Measurements from ENCODE around the gene SLK.

The SLK gene

DNA sequence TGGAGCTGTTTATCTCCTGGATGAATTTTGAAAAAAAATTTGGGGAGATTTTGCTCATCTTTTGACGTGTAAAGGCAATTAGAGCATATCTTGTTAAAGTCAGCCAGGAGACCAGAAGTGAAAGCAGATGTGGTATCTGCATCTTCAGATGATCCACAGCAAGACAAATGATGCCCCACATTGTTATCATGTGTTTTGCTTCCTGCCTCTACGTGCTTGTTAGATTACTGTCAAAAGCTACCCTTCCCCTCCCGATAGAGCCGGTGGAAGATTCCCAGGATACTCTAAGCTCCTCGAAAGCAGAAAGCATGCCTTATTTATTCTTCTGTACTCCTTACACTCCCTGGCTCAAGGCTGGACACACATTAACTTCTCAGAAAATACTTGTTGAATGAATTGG is 105.8 kb downstream of the SLK start:
- no peak for DNase-seq (ENCODE audit: low spot score)
- in situ Hi-C loops (cut with MboI; ENCODE audit: low pct_unique_long_range_greater_than_20kb, low sequenced_read_pairs, unreplicated experiment): no loop called here
- TF ChIP-seq, protein P1, sequence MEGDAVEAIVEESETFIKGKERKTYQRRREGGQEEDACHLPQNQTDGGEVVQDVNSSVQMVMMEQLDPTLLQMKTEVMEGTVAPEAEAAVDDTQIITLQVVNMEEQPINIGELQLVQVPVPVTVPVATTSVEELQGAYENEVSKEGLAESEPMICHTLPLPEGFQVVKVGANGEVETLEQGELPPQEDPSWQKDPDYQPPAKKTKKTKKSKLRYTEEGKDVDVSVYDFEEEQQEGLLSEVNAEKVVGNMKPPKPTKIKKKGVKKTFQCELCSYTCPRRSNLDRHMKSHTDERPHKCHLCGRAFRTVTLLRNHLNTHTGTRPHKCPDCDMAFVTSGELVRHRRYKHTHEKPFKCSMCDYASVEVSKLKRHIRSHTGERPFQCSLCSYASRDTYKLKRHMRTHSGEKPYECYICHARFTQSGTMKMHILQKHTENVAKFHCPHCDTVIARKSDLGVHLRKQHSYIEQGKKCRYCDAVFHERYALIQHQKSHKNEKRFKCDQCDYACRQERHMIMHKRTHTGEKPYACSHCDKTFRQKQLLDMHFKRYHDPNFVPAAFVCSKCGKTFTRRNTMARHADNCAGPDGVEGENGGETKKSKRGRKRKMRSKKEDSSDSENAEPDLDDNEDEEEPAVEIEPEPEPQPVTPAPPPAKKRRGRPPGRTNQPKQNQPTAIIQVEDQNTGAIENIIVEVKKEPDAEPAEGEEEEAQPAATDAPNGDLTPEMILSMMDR (IDR thresholded peaks at IDR 0.05; ENCODE audit: extremely low read depth, insufficient read depth, missing control alignments): no peak

DNA sequence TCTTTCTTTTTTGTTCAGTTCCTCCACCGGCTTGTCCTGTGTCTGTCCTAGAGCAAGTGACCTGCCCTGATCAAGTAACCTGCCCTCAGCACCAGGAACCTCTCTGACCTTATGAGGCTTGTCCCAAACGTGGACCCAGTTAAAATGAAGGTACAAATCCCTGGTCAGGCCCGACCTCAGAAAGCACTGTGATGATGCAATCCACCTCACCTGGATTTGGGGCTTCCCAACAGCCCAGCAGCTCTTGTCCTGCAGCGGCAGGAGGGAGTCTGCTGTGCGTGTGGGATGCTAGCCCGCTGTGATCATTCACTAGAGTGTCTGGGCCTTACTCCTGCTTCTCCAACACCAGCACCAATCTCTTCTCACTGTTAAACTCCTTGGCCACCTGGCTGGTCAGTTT is 107.6 kb downstream of the SLK start:
- in situ Hi-C loops (cut with MboI; ENCODE audit: low pct_unique_long_range_greater_than_20kb, low sequenced_read_pairs, unreplicated experiment): no loop called here
- DNase-seq (ENCODE audit: low spot score): no peak
- TF ChIP-seq, protein P1 (IDR thresholded peaks at IDR 0.05; ENCODE audit: extremely low read depth, insufficient read depth, missing control alignments): no peak

DNA sequence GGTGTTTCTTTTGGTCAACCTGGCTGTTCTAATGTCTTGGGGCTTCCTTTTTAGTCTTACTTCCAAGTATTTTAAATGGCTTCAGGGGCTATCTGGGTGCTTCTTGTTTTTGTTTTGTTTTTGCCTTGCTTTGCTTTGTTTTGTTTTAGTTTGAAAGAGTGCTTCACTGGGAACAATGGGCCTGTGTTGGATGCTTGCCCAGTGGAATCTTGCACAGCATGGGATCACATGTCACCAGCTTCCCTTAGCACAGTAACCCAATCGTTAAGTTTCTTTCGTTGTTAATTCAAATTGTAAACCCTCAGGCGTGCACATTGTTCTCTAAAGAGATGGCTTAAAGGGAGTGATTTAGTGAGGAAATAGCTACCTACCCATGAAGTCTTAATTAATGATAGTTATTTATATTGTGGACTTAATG is 109.8 kb downstream of the SLK start:
- DNase-seq (ENCODE audit: low spot score): no peak
- TF ChIP-seq, protein P1 (IDR thresholded peaks at IDR 0.05; ENCODE audit: extremely low read depth, insufficient read depth, missing control alignments): no peak
- in situ Hi-C loops (cut with MboI; ENCODE audit: low pct_unique_long_range_greater_than_20kb, low sequenced_read_pairs, unreplicated experiment): no loop called here

DNA sequence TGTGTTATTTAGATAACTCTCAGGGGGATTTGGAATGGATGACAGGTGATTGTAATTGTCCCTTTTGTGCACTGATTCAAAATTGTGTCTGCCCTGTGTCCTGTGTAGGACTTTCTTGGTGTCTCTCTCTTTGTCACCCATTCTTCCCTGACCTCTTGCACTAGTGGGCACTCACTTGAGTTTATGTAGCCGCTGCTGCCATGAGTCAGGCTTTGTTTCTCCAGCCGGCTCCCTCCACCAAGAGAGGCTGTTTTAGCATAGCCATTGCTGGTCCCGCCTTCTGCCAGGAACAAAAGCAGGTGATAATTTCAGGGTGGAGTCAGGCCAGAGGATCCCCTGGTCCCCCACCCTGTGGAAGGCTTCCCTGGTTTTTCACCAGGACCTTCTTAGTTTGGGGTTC is 110.3 kb downstream of the SLK start:
- no peak for DNase-seq (ENCODE audit: low spot score)
- TF ChIP-seq, protein P1 (IDR thresholded peaks at IDR 0.05; ENCODE audit: extremely low read depth, insufficient read depth, missing control alignments): no peak
- in situ Hi-C loops (cut with MboI; ENCODE audit: low pct_unique_long_range_greater_than_20kb, low sequenced_read_pairs, unreplicated experiment): no loop called here

DNA sequence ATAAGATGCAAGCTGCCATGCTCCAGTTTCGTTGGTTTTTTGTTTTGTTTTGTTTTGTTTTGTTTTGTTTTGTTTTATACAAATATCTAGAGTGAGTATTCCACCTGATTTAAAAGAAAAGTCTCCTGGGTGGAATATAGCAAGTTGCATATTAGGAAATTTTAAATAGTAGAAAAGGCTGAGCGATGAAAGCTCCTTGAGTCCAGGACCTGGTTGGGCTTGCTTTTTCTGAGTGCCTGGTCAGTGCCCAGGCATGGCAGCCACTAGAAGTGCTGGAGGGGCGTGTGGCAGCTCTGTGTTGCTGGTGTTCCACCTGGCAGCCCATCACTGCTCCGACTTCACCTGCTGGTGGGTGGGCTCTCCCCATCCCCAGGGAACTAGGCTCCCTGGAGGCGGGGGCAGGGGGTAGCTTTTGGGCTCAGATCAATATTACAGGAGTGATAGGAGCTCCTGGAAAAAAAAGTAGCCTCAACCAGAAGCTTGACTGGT is 110.8 kb downstream of the SLK start:
- in situ Hi-C loops (cut with MboI; ENCODE audit: low pct_unique_long_range_greater_than_20kb, low sequenced_read_pairs, unreplicated experiment): no loop called here
- DNase-seq (ENCODE audit: low spot score): no peak
- TF ChIP-seq, protein P1 (IDR thresholded peaks at IDR 0.05; ENCODE audit: extremely low read depth, insufficient read depth, missing control alignments): no peak
